Astrocyte of the spinal cord (primary cell): ENCODE results near the gene RBMS1.

Source experiments
- DNase-seq: peaks from one replicate; pipeline ENCODE4 v3.0.0; 2011; ENCODE audit warnings: low read depth, low spot score
- H3K4me3 ChIP-seq: 2 replicates; pipeline ENCODE4 v1.5.1; 2011; ENCODE audit warnings: low read depth, mild to moderate bottlenecking, low read length, moderate library complexity
- in situ Hi-C: cut with HindIII; loops from 2 replicates; pipeline ENCODE4 v1.10.0; 2017; ENCODE audit warnings: low sequenced_read_pairs
- TF ChIP-seq, protein P1 (sequence below): IDR thresholded peaks from 2 replicates; pipeline ENCODE4 v1.5.1; 2012; ENCODE audit warnings: low read depth, mild to moderate bottlenecking, low read length, inconsistent platforms

The RBMS1 gene

DNA sequence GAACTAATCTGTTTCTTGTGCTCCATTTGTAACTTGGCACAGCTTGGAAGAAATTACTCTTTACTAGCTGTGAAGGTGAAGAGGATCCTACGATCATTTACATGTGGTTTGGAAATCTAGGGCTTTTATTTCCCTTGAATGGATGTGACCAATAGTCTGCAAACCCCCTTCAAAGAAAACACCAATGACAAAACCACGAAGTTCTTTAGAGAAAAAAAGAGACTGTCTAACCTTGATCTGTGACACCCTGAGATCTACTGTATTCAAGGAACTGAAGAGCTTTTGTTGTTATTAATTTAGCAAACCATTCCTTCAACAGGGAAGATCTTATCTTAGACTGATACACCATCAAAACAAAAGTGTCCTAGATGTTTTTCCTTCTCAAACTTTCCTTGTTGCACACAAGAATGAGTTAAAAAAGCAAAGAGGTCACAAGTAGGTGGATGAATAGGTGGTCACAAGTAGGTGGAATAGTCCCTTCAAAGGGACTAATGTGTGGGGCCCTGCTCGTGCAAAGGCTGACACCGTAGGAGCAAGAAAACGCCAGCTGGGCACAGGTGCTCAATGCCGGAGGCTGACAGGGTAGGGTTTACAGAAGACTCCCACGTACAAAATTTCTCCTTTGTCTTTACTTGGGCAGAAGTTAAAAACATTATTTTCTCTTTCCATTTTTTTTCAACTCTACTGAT is 197.9 kb downstream of the RBMS1 start:
- H3K4me3 ChIP-seq, result no peak overlapping the region
- in situ Hi-C loops, result no loop called here
- no peak for DNase-seq
- TF ChIP-seq, protein P1, sequence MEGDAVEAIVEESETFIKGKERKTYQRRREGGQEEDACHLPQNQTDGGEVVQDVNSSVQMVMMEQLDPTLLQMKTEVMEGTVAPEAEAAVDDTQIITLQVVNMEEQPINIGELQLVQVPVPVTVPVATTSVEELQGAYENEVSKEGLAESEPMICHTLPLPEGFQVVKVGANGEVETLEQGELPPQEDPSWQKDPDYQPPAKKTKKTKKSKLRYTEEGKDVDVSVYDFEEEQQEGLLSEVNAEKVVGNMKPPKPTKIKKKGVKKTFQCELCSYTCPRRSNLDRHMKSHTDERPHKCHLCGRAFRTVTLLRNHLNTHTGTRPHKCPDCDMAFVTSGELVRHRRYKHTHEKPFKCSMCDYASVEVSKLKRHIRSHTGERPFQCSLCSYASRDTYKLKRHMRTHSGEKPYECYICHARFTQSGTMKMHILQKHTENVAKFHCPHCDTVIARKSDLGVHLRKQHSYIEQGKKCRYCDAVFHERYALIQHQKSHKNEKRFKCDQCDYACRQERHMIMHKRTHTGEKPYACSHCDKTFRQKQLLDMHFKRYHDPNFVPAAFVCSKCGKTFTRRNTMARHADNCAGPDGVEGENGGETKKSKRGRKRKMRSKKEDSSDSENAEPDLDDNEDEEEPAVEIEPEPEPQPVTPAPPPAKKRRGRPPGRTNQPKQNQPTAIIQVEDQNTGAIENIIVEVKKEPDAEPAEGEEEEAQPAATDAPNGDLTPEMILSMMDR, result no peak

DNA sequence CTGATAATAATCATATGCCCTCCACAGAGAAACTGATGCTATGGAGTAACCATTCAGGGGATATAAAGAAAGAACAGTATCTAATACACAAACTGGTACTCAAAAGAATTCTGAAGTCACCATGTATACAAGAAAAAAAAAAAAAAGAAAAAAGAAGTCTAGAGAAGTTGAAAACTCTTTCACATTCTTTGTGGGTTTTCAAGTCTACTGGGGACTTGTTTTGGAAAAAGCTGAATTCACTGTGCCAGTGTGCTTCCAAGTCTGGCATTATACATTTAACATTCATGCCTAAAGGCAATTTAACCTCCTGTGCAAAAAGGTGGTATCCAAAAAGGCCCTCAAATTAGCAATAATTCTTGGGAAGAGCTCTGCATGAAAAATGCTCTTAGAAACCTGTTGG is 198.7 kb downstream of the RBMS1 start:
- TF ChIP-seq, protein P1, result no peak
- in situ Hi-C loops, result no loop called here
- no peak for DNase-seq
- no peak overlapping the region for H3K4me3 ChIP-seq

DNA sequence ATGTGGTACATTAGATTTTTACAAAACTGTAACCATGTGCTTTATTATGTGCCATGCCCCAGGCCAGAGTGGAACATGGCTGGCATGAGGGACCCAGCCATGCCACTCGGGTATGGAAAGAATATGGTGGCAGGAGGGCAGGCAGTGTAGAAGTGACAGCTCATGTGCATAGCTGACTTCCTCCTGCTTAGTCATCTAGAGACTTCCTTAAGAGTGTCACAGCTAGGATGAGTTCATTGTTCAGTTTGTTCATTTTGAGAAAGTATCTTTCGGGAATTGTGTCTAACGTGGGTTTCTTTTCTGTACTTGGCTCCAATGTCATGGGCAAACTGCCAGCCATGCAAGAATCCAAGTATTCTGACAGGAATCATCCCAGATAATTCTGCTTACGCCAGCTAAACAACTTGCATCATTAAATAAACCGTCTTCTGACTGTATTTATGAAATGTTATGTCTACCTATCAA is 199.2 kb downstream of the RBMS1 start:
- DNase-seq, result peak; percentile 81
- in situ Hi-C loops, result no loop called here
- TF ChIP-seq, protein P1, result no peak
- no peak overlapping the region for H3K4me3 ChIP-seq

DNA sequence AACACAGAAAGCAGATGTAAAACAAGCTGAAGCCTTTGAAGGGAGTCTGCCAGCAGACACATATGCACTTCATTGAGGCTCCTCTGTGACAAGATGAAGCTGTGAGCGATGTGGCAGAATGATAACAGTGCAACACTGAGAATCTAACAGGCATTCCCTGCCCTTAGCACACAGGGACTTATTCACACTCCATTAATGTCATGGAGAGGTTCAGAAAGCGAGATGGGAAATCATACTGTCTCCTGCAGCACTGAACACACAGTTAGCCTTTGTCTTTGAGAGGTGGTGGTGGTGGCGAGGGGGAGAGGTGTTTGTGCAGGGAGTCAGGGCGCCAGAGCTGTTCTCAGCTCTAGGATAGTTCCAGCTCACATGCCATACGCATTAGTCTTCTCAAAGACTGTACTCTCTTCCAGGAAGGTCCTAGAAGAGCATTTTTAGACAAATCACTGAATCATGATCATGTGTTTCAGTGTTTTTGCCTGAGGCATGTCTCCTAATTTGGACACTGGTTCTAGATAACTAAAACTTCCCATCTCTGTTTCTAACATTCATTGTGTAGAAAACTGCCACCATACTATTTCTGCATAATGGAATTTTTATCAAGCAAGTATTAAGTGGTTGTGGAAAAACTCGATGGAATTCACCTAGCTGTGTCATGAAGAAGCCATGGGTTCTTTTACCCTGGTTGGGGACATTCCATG is 200.1 kb downstream of the RBMS1 start:
- in situ Hi-C loops, result no loop called here
- peak; percentile 83 for DNase-seq
- TF ChIP-seq, protein P1, result no peak
- no peak overlapping the region for H3K4me3 ChIP-seq

DNA sequence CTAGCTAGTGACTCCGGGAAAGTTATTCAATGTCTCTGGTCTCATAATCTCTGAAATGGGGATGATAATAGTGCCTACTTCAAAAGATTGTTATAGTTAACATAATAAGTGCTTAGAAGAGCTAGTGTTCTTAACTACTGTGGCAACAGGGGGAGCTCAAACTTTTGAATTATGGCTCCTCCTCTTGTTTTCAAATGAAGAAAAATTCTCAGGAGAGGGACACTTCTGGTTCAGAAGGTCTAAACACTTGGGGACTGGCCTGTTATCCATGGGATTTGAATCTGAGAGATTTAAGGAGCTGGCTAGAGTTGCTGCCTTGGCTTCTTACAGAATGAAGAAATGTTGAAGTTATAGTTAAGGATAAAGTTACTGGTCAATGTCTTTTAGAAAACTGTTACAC is 201.4 kb downstream of the RBMS1 start:
- in situ Hi-C loops, result no loop called here
- DNase-seq, result no peak
- TF ChIP-seq, protein P1, result peak; percentile 17
- no peak overlapping the region for H3K4me3 ChIP-seq

DNA sequence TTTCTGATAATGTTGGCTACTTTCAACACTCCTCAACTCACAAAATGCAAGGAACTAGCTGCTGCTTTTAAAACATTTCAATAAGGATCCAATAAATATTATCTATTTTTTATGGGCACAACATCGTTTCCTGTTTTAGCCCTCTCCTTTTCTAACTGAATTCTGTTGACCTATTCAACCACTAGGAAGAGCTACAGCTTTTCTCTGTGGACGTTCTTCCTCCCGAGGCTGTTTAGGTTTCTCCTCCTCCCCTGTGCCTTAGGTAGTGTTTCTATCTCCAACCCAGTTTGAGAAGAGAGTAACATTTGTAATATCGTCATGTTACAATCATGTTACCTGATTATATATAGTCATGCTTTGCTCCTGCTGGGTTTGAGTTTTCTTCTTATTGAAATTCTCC is 202.2 kb downstream of the RBMS1 start:
- TF ChIP-seq, protein P1, result no peak
- no peak overlapping the region for H3K4me3 ChIP-seq
- in situ Hi-C loops, result no loop called here
- no peak for DNase-seq
